Heart left ventricle (tissue), 13 donors: ENCODE results near the gene ARHGAP15.

Experiments used
- CTCF ChIP-seq, 12 donors: fragments of 200-600 bp; sonication (generic) in 4 of 12; IDR thresholded peaks; one replicate each; pipeline versions ENCODE4 v1.5.0 to v1.8.0; 2018 to 2022; ENCODE audit warnings: antibody characterized with exemption in 12 of 12, mild to moderate bottlenecking in 5 of 12
- POLR2A ChIP-seq, 2 donors: fragments of 450-650 bp; IDR thresholded peaks; one replicate each; pipeline ENCODE4 v1.6.1; 2017; ENCODE audit warnings: antibody characterized with exemption in 2 of 2, mild to moderate bottlenecking in 2 of 2, moderate library complexity in 2 of 2
- donor health status: ischemic (EF 13 %, LVEDD 7.1; RV severe dilation, severe dysfunction).
- donor health status: DM: no; HTN: yes; CAD: no.
- donor health status: DM: no; HTN: no; CAD: no.
- donor health status: ischemic (EF 25% LVEDD 6.9; RV normal size, moderate dysfunction).
- donor health status: ischemic (EF 25% LVEDD 5.7; RV mildly dilated, moderate dysfunction).
- donor health status: ischemic (EF 35%, LVEDD 5.7; RV mildly dilated, moderate dysfunction).
- donor health status: nonischemic (EF 11% LVEDD 7.7; RV severe dilation, severe dysfunction).
- donor health status: DM: yes; HTN: yes; CAD: no.
- donor health status: PGD.
- donor health status: ischemic (EF 29% LVEDD 5.4; RV normal size, mild dysfunction).
- donor health status: nonischemic (EF 23%, LVEDD 6.1; RV moderate dilation, normal function).

- TF ChIP-seq CTCF (IDR thresholded peaks at IDR 0.05) (no peak), POLR2A (IDR thresholded peaks at IDR 0.05) (no peak)
These were observed 53.4 kb downstream of the ARHGAP15 start for GRCh38 chr2:143182649-143183048.
